ENCODE data around the gene APLP2.
"Not testable (repeated sequence)": the region's sequence is repeated elsewhere in the genome, so short reads cannot be mapped to it uniquely, and the experiment has no call there.

Gene APLP2

GRCh38 chr11:130167146-130167545 is 97.5 kb downstream of the APLP2 start:
- no peak for DNase-seq (ENCODE audit: low spot score)
- TF ChIP-seq, protein P1, sequence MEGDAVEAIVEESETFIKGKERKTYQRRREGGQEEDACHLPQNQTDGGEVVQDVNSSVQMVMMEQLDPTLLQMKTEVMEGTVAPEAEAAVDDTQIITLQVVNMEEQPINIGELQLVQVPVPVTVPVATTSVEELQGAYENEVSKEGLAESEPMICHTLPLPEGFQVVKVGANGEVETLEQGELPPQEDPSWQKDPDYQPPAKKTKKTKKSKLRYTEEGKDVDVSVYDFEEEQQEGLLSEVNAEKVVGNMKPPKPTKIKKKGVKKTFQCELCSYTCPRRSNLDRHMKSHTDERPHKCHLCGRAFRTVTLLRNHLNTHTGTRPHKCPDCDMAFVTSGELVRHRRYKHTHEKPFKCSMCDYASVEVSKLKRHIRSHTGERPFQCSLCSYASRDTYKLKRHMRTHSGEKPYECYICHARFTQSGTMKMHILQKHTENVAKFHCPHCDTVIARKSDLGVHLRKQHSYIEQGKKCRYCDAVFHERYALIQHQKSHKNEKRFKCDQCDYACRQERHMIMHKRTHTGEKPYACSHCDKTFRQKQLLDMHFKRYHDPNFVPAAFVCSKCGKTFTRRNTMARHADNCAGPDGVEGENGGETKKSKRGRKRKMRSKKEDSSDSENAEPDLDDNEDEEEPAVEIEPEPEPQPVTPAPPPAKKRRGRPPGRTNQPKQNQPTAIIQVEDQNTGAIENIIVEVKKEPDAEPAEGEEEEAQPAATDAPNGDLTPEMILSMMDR (IDR thresholded peaks at IDR 0.05; ENCODE audit: extremely low read depth, missing control alignments) = no peak

GRCh38 chr11:130168105-130168504 is 98.4 kb downstream of the APLP2 start:
- TF ChIP-seq, protein P1 (IDR thresholded peaks at IDR 0.05; ENCODE audit: extremely low read depth, missing control alignments) = no peak
- no peak for DNase-seq (ENCODE audit: low spot score)

GRCh38 chr11:130170345-130170744 is 100.7 kb downstream of the APLP2 start:
- TF ChIP-seq, protein P1 (IDR thresholded peaks at IDR 0.05; ENCODE audit: extremely low read depth, missing control alignments) = no peak
- DNase-seq (ENCODE audit: low spot score) = no peak

DNA sequence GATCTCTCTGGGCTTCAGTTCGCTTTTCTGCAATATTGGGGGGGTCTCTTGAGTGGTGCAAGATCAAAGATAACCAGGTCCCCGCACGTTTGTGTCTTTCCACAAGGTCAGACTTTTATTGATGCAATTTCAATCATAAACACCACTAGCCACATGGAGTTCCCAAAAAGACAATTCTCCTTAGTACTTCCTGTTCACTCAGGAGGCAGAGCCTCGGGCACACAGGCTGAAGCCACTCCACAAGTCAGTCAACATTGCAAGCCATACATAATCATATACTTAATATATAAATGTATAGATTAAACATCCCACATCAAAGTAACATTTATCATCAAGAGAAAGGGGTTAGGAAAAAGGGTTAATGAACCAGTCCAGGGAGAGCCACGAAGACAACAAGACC is 101.8 kb downstream of the APLP2 start:
- TF ChIP-seq, protein P1 (IDR thresholded peaks at IDR 0.05; ENCODE audit: extremely low read depth, missing control alignments) = no peak
- no peak for DNase-seq (ENCODE audit: low spot score)

DNA sequence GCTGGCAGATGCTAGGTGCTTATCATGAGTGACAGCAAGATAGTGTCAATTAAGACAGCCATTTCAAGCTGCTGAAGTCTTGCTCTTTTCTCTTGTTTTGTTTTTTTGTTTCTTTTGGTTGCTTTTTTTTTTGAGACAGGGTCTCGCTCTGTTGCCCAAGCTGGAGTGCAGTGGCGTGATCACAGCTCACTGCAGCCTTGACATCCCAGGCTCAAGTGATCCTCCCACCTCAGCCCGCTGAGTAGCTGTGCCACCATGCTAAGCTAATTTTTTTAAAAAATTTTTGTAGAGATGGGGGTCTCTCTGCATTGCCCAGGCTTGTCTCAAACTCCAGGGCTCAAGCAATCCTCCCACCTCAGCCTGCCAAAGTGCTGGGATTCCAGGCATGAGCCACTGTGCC is 102.3 kb downstream of the APLP2 start:
- DNase-seq (ENCODE audit: low spot score) = not testable (repeated sequence)

GRCh38 chr11:130174642-130175041 is 104.9 kb downstream of the APLP2 start:
- no peak for DNase-seq (ENCODE audit: low spot score)
- TF ChIP-seq, protein P1 (IDR thresholded peaks at IDR 0.05; ENCODE audit: extremely low read depth, missing control alignments) = no peak

DNA sequence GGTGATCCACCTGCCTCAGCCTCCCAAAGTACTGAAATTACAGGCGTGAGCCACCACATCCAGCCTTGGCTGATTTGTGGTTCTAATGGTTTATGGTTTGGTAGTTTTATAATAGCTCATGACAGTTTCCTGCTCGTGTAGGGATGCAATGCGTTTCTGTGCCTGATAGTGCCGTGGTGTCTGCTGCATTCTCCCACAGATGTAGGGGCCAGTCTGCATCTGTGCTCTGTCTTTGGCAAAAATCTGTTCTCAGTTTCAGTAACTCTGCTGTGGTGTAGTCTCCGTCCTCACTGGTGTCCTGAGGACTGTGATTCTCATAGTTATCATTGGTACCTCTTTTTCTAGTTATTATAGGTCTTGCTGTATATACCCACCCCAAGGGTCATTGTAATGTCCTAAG is 106.2 kb downstream of the APLP2 start:
- TF ChIP-seq, protein P1 (IDR thresholded peaks at IDR 0.05; ENCODE audit: extremely low read depth, missing control alignments) = no peak
- no peak for DNase-seq (ENCODE audit: low spot score)

- no peak for DNase-seq (ENCODE audit: low spot score)
- TF ChIP-seq, protein P1 (IDR thresholded peaks at IDR 0.05; ENCODE audit: extremely low read depth, missing control alignments) = no peak
Measured at GRCh38 chr11:130177782-130178181, 108.1 kb downstream of the APLP2 start.
